ENCODE data around the gene SUMF1.

The SUMF1 gene

DNA sequence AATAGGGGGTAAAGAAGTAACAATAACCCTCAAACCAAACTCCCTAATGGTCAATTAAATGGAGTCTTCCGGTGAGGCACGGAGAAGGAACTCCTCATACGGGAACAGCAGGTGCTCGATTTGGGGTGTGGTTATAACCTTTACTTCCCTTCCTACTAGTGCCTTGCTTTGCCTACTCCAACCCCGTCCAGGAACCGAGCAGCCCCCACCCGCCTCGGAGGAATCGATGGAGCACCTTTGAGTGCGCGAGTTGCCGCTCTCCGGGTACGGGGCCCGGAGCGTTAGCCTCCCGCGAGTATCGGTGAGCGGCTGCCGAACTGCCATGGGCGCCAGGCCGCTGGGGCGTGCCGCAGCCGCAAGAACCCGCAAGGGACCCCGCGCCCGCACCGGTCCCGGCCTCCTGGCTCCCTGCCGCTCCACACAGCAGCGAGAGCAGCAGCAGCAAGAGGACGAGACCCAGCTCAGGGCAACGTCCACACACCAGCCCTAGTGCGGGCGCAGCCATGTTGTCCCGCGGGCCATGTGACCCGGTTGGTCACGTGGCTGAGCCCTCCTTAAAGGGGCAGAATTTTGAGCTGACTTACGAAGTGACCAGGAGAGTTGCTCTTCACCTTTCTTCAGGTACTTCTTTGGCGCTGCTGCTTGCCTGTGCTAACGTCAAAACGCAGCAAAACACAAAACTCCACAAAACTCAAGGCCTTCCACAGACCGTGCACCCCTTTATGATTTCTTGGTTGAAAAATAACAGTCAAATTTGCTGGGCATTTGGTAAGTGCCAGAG lies at the start of gene SUMF1:
SUMF1 (minus strand) TSS at position 529 of the 781 bp plus-strand sequence; CDS start at position 505, 24 bp downstream.
- DNase-seq = peak; percentile 87

DNA sequence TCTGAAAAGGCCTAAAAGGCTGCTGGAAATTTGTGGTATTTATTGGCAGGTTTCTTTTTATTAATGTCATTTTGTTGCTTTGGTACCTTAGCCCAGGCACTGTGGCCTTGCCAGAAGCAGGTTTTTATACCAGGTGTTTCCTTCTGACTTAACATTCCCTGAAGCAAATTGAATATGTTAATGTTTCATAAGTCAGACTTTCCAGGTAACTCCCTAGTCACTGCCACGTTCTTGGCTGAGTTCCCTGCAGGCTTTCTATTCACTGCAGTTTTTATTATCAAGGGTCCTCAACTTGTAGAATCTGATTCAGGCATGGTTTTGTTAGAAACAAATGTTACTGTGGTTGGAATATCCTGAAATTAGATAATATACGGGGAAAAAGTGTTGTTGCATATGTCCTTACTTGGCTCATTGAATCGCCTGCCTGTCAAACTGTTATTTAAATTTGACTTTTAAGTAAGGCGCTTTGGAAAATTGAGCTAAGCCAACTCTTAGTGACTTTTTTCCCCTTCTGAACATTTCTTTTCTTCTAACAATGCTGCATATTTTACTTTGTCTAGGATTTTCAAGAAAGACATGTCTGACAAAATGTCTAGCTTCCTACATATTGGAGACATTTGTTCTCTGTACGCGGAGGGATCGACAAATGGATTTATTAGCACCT lies 49.0 kb upstream of the SUMF1 start:
- no peak for DNase-seq

DNA sequence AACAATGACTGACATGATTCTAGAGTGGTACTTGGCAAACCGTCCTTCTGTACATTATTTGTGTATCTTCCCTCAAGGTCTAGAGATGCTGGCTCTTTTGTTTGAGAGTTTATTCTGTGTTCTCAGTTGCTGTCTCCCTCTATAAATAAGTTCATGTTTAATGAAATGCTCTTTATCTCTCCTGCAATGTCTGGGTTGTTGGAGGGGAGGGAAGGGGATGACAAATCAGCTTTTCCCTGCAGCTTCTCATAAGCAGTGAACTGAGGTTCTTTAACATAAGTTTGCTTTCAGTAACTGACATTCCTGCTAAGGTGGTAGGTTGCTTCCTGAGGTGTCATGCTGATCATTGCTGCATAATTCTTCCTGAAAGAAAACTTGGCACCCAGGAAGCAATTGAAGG lies 47.8 kb upstream of the SUMF1 start:
- no peak for DNase-seq

DNA sequence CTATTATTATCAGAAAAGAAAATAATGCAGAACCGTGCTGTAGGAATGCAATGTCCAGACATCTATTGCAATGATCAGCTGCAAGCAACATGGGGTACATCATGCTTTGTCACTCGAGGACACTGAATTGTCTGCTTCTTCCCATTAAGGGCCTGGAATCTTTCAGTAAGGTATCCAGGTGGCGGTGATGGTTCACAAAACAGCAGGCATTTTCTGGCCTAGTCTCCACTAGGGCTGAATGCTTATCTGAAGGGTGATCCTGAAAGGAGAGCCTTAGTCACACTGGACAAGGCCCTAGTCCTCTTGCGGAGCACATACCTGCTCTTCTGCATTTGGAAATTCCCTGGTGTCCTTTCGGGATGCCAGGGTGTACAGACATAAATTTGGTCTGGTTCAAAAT lies 47.3 kb upstream of the SUMF1 start:
- no peak for DNase-seq

DNA sequence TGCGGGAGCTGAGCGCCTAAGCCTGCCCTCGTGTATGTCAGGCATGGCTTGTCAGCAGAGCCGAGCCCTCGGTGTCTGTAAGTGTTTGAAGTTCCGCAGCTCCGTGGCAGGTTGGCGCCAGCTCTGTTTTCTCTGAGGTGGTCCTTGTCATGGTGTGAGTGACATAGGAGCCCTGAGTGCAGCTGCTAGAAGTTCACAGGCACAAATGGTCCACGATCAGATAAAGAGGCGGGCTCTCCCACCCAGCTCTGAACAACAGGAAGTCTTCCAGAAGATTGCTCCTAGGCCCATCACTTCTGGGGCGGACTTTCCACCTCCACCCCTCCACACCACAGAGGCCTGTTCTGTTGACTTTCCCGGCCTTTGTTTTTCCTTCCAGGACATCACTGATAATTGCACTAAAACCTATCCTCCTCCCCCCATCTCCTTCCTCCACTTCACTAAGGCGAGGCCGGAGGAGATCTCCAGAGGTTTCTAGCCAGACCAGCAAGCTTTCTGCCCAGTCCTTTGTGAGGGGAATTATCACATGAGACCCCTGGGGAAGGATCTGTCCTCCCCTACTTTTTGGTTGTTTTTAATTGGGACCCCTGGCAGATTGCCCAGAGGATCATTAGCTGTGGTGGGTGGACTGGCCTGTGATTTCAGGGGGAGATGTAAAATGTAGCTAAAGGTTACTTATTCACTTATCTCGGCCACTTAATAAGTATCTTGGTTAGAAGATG lies 46.0 kb upstream of the SUMF1 start:
- DNase-seq = no peak

DNA sequence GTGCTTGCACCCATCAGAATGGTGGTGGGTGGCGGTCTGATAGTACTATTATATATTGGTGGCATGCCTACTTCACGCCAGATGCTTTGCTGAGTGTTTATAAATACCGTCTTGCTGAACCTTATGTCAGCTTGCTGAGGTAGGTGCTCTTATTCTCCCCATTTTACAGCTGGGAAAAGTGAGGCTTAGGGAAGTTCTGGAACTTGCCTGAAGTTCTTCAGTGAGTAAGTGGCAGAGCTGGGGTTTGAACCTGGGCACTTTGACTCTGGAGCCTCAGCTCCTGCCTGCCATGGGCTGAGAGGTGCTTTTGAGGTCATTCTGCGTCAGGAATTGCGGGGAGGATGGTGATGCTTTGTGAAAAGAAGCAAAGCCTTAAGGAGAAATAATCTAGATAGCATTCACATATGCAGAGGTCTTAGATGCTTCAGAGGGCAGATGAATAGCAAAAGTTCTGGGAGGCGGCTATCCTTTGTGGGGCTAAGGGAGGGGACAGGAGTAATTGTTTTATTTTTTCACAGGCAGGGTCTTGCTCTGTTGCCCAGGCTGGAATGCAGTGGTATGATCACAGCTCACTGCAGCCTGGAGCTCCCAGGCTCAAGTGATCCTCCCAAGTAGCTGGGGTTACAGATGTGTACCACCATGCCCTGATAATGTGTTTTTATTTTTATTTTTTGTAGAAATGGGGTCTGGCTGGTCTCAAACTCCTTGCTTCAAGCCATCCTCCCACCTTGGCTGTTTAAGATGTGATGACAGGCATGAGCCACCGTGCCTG lies 44.6 kb upstream of the SUMF1 start:
- DNase-seq = no peak

DNA sequence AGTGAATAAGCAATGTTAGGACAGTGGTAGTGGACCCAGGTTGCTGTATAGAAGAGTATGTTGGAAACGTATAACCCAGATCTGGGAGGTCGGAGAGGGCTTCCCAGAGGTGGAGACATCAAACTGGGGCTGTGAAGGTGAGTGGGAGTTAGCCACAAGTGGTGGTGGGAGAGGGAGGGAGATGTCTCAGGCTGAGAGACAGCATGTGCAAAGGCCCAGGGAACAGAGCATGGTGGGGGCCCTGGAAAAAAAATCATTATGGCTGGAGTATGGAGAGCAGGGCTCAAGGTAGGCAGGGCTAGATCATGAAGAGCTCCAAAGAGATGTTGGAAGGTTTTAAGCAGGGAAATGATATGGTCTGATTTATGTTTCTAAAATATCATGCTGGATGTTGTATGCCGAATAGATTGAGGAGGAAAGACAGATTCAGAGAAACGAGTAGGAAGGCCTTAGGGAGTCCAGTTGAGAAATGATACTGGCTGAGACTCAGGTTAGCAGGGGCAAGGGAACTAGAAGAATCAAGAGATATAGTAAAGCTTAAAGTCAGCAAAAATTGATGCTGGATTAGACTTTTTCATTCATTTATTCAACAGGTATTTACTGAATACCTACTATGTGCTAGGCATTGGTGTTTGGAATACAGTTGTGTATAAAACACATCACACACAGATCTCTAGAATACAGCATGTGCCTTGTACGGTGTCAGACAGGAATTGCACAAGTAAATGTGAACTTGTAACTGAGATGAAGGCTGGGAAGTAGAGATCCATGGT lies 43.1 kb upstream of the SUMF1 start:
- no peak for DNase-seq

DNA sequence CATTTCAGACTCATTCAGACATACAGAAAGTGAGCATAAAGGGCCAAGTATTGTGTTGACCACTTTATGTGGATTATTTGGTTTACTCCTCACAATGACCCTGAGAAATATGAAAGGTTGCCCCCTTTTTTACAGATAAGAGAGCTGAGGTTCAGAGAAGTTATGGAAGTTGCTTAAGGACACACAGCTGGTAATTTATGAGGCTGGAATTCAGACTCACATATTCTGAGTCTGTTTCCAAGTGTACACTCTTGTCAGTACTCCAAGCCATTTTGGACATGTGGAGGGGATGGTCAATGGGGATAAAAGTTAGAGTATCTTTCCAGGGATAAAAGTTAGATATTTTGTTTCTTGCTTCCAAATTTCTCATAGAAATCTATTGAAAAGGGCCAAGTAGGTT lies 42.0 kb upstream of the SUMF1 start:
- DNase-seq = no peak

DNA sequence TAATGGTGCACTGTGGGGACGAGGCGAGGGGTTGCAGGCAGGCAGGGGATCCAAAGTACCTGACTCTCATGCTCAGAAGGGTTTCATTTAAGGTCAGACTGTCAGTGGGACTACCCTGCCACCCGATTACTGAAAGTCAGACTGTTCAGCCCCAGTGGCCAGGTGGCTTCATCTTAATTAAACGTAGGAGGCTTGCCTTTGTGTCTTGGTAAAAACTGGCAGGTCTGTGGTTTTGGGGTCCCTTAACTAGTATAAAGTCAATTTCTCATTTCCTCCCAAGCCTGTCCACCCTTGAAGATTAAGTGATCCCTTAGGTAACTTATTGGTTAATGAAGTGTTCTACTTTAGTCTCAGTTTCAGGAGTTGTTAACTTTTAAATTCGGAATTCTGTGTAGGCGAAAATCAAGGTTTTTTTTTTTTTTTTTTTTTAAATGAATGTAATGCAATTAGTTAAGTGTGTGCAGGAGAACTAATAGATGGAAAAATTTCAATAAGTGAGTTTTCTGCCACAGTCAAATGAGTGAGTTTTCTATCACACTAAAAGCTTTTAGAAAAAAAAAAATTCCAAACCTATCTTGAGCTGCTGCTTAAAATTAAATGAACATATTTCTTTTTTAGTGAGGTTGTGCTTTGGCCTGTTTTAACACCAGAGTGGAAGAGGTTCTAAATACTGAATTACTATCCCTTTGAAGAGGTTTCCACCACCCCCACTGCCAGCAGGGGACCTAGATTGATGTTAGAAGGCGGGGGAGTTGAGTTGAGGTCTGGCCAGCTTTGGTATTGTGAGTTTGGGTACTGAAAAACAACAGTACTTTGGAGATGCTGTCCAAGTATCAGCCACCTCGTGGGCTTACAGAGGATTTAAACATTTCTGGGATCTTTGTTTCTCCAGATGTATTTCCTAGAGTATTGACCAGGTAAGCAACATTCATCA lies 41.2 kb upstream of the SUMF1 start:
- DNase-seq = no peak

DNA sequence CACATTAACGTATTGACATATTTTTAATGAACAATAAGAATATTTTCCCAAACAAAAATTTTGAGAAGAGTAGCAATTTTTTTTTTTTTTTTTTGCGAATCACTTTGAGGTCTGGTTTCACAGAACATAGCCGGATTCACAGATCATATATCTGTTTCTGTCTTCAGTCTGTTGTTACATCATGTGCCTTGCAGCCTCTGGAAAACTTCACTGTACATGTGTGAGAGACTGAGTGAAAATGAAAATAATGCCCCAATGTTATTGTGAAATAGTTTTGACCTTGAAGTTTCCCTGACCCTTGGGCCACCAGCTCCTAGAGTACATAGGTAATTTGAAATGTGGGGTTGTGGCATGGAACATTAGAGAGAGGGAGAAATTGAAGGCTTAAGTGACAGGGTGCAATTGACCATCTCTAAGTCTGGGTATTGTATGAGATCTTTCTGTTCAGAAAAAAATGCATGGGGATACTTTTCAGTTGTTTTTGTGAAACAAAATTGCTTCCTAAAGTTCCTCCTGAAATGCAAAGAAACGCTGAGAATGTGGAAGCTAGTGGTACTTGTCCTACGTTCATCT lies 40.0 kb upstream of the SUMF1 start:
- DNase-seq = no peak

DNA sequence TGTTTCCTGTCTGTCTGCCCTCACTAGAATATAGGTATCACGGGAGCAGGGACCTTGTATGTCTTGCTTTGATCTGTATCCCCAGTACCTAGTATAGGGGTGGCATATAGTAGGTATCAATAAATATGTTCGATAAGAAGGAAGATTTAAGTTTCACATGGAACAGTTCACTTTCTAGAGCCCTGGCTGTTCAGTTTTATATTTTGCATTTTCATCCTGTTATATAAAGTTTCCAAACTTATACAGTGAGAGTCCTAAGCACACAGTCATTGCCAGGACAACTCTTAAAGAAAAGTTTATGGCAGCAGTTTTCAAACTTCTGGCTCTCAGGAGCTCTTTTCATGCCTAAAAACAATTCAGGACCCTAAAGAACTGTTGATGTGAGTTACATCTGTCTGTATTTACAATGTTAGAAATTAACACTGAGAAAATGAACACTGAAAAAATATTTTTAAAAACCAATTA lies 39.5 kb upstream of the SUMF1 start:
- DNase-seq = no peak

DNA sequence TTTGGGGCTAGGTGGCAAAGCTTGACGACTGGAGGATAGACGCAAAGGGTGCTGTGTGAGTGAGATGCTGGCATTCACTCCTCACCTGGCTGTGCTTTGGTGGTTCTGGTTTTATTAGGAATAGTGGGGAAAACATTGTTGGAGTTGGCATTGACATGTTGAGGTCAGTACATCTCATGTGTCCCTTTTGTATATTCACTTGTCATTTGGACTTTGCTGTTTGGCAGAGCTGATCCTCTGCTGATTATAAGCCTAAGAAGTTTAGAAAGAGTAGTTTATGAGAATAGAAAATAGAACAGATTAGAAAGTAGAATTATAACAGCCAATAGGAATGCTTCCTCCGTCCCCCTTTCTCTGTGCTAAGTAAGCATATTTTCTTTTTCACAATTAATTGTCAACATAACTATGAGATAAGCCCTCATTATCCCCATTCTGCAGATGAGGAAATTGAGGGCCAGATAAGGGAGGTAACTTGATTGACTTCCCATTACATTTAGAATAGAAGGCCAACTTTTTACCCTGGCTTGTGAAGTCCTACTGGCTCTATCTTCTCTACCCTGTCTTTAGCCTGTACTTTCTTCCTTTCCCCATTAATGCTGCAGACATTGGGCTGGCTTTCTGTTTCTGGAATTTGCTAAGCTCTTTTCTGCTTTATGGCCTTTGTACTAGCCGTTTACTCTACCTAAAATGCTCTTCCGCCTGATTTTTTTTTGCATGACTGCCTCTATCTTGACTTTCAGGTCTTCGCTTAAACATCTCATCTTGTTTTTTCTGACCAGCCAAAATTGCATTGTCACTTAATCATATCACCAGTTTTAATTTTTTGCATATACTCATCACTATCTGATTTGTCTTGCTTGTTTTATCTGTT lies 38.9 kb upstream of the SUMF1 start:
- no peak for DNase-seq

DNA sequence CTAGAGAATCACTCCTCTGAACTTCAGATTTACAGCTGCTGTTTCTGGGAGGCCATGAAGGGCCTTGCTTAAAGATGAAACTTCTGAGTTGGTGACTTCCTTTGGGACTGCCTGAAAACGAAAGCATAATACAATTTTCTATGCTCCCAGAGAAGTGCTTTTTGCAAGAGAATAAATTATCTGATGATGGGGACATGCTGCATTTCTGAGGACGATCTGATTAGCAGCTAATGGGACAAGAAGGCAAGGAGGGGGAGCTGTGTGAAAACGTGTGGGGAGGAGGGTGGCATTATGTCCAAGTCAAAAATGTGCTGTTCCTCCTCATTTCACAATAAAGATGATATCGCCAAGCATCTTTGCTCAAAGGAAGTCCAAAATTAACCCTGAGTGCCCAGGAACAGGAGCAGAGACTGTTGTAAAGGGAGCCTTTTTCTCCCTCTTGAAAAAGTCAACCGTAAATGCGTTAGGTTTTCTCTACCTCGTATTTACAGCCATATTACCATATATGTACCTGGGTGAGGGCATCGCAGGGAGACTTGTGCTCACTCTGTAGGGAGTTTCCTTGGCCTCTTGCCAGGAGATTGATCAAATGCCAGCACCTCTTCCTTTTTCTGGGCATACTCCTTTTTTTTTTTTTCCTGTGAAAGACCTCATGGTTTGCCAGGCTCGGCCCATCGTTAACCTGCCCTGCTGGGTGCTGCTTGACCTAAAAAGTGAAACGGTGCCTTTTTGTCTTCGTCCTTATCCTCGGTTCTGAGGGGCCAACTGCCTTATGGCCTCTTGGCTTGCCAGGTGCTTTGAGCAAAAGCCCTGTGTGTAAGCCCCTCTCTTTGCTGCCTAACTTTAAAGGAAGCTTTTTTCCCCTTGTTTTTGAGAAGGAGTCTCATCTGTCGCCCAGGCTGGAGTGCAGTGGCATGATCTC lies 37.5 kb upstream of the SUMF1 start:
- DNase-seq = no peak

DNA sequence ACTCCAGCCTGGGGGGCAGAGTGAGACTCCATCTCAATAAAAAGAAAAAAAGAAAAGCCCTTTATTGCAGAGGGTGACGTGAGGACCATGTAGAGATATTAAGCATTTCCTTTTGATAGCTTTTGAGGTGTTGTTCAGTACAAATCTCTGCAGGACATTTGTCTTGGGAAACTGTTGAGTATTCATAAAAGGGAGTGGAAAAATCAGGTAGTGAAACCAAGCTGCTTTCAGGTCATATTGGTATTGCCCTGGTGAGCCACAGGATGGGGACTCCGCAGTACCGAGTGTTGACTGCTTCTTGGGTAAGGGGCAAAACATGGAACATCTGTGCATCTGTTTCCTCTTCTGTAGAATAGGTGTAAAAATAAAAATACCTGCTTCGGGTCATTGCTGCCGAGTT lies 36.0 kb upstream of the SUMF1 start:
- DNase-seq = no peak

DNA sequence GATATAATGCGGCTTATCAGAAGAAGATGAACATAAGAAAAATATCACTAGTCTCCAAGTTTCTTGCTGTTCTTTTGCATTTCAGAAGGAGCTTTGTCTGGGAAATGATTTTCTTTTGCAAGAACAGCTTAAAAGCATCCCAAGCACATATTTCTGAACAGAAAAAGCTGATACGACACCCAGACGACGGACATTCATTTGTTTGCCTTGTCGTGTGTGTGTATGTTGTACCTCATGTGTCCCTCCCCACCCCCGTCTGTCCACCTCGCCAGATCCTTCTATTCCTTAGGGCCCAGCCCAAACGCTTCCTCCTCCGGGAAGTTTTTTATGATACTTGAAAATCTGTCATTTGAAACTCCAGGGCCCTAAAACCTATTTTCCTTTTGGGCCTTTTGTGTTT lies 34.9 kb upstream of the SUMF1 start:
- DNase-seq = no peak

DNA sequence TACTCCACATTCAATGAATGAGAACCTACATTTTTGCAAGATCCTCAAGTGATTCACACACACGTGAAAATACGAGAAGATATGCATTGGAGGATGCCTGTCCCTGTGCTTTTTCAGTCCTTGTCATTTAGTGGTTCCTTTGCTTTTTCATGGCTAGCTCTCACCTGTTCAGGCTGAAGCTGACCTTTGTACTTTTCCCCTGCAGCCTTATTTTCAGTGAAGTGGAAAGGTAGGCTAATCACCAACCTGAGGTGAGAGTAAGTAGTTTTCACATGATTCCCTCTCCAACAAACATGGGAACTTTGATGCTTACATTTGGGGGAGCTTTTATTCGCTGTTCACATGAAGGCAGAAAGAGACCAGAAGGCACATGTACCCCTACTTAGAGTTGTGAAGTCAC lies 34.4 kb upstream of the SUMF1 start:
- no peak for DNase-seq

DNA sequence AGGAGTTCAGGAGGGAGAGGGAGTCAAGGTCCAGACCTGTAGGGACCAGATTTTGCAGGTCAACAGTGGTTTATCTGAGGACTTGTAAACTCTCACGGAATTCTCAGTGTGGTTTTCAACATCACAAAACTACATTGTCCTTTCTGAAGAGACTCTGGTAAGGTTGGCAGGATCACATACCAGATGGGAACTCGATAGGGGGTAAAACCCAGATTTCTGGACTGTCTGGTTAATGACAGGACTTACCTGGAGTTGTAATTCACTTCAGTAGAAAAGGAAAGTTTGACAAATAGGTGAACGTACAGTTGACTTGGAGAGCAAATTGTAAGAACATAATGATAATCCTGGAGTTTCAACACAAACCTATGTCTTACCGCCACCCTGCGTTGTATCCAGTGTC lies 31.4 kb upstream of the SUMF1 start:
- DNase-seq = no peak

DNA sequence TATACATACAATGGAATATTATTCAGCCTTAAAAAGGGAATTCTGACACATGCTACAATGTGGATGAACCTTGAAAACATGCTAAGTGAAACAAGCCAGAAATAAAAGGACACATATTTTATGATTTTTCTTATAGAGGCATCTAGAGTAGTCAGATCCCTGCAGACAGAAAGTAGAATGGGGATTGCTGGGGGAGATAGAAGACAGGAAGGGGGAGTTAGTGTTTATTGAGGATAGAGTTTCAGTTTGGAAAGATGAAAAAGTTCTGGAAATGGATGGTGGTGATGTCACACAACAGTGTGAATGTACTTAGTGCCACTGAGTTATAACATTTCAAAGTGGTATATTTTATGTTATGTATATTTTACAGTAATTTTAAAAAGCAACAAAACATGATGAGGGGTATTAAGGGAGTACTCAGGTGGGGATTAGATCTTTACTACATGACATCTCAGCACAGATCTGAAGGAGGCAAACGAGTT lies 30.8 kb upstream of the SUMF1 start:
- no peak for DNase-seq

Measured in activated CD8-positive, alpha-beta memory T cell treated with anti-CD3 and anti-CD28 coated beads, Interleukin-2, amount 50 U/mL, for 48 hours (primary cell).